Esophagus muscularis mucosa (tissue), 4 donors: ENCODE results near the gene CUBN. TPM values are rescaled to one million over a fixed set of nuclear protein-coding genes. Genes with fewer than 3 reads are reported as not detected.

Experiments used
- DNase-seq: peaks from one replicate; pipeline ENCODE4 v3.0.0-alpha.2; 2017; ENCODE audit errors: extremely low spot score
- H3K27ac ChIP-seq, 4 donors: fragments of 200-600 bp; sonication (generic); replicated peaks in 1 of 4; 1 replicate in 3 of 4; 2 replicates in 1 of 4; pipeline ENCODE4 v1.5.1; 2016 to 2019; ENCODE audit warnings: mild to moderate bottlenecking in 1 of 4
- H3K27me3 ChIP-seq, 4 donors: fragments of 200-600 bp; sonication (generic); one replicate each; pipeline versions ENCODE4 v1.5.1 to v1.6.0; 2016 to 2019
- H3K36me3 ChIP-seq, 4 donors: fragments of 200-600 bp; sonication (generic); one replicate each; pipeline ENCODE4 v1.5.1; 2016 to 2019
- H3K4me1 ChIP-seq, 4 donors: fragments of 200-600 bp; sonication (generic); one replicate each; pipeline ENCODE4 v1.5.1; 2016 to 2019
- H3K4me3 ChIP-seq, 4 donors: fragments of 200-600 bp; sonication (generic); 1 replicate in 2 of 4; 2 replicates in 2 of 4; pipeline ENCODE4 v1.5.1; 2016 to 2019; ENCODE audit warnings: mild to moderate bottlenecking in 4 of 4, moderate library complexity in 1 of 4
- H3K9me3 ChIP-seq, 4 donors: fragments of 200-600 bp; sonication (generic); 1 replicate in 3 of 4; 2 replicates in 1 of 4; pipeline ENCODE4 v1.5.1; 2016 to 2019
- CTCF ChIP-seq, 3 experiments: fragments of 200-600 bp in 2 of 3; fragments of 450-650 bp in 1 of 3; sonication (generic) in 2 of 3; IDR thresholded peaks; one replicate each; pipeline ENCODE4 v1.5.1; 2017 to 2019; ENCODE audit warnings: antibody characterized with exemption in 3 of 3, mild to moderate bottlenecking in 2 of 3, moderate library complexity in 1 of 3
- EP300 ChIP-seq: sonication (generic); formaldehyde crosslinking; IDR thresholded peaks from one replicate; pipeline ENCODE4 v1.6.1; 2017; ENCODE audit warnings: antibody characterized with exemption
- POLR2A ChIP-seq: fragments of 450-650 bp; IDR thresholded peaks from one replicate; pipeline ENCODE4 v1.6.1; 2017; ENCODE audit warnings: antibody characterized with exemption, moderate library complexity, mild to moderate bottlenecking, low read depth
- POLR2AphosphoS5 ChIP-seq, 2 donors: sonication (generic); formaldehyde crosslinking; IDR thresholded peaks; one replicate each; pipeline ENCODE4 v1.6.1; 2017; ENCODE audit warnings: antibody characterized with exemption in 2 of 2
- WGBS: methylation state at CpG from one replicate; pipeline ENCODE4 v1.1.5; 2018; 5-methylcytosine and 5-hydroxymethylcytosine counted together
- intact Hi-C: fragments of 100-400 bp; cut with DNase I; formaldehyde crosslinking; loops from one replicate; pipeline ENCODE4 v1.15.1; 2023
- total RNA-seq, 4 donors: library from RNA; depleted of rRNA; stranded (reverse); fragments of >200 nt; gene quantifications; one replicate each; pipeline versions ENCODE4 v1.1.0 to v1.2.1, GENCODE V29; 2016

CUBN gene
- total RNA-seq, 4 donors from 2014 or later, result 1.3 to 4.6 (median 2.3) TPM

GRCh38 chr10:17046989-17047388 is 82.6 kb downstream of the CUBN start:
- no peak overlapping the region for H3K4me3 ChIP-seq
- H3K27ac ChIP-seq, result no peak overlapping the region
- WGBS, result 96% methylated on average over 1 of the region's 1 CpG
- no peaks in the 10 kb centered on the region for H3K4me1 ChIP-seq
- TF ChIP-seq POLR2AphosphoS5 (IDR thresholded peaks at IDR 0.05) (no peak), POLR2A (no peak), CTCF (IDR thresholded peaks at IDR 0.05) (no peak), EP300 (no peak)
- H3K36me3 ChIP-seq, result no peaks in the 10 kb centered on the region
- intact Hi-C loops, result no loop called here
- no peaks in the 10 kb centered on the region for H3K9me3 ChIP-seq
- H3K27me3 ChIP-seq, result no peaks in the 10 kb centered on the region
- DNase-seq, result no peak

- Histone ChIP-seq H3K27ac (no peak overlapping the region), H3K36me3 (no peaks in the 10 kb centered on the region), H3K9me3 (no peaks in the 10 kb centered on the region), H3K4me3 (no peak overlapping the region), H3K4me1 (no peaks in the 10 kb centered on the region), H3K27me3 (no peaks in the 10 kb centered on the region)
- intact Hi-C loops, result no loop called here
- no peak for DNase-seq
- WGBS, result 78% methylated on average over 8 of the region's 8 CpGs
- TF ChIP-seq EP300, result no peak
- no peak for TF ChIP-seq POLR2A
- TF ChIP-seq POLR2AphosphoS5 (IDR thresholded peaks at IDR 0.05), result no peak
- TF ChIP-seq CTCF (IDR thresholded peaks at IDR 0.05), result no peak
Observed at GRCh38 chr10:17043586-17043985, 86.0 kb downstream of the CUBN start.

GRCh38 chr10:17041626-17042520 is 87.7 kb downstream of the CUBN start:
- H3K9me3 ChIP-seq, result no peaks in the 10 kb centered on the region
- intact Hi-C loops, result no loop called here
- WGBS, result 76% methylated on average over 7 of the region's 7 CpGs
- no peaks in the 10 kb centered on the region for H3K27me3 ChIP-seq
- DNase-seq, result no peak
- no peak overlapping the region for H3K27ac ChIP-seq
- H3K36me3 ChIP-seq, result no peaks in the 10 kb centered on the region
- peaks cover 0 to 8% (median 0%) of the 10 kb centered on the region in 4 donors for H3K4me1 ChIP-seq
- no peak overlapping the region for H3K4me3 ChIP-seq
- no peak for TF ChIP-seq CTCF (IDR thresholded peaks at IDR 0.05)
- no peak for TF ChIP-seq POLR2A
- no peak for TF ChIP-seq POLR2AphosphoS5 (IDR thresholded peaks at IDR 0.05)
- TF ChIP-seq EP300, result no peak

- H3K27me3 ChIP-seq, result no peaks in the 10 kb centered on the region
- 72% methylated on average over 5 of the region's 5 CpGs for WGBS
- H3K4me3 ChIP-seq, result no peak overlapping the region
- H3K9me3 ChIP-seq, result no peaks in the 10 kb centered on the region
- intact Hi-C loops, result no loop called here
- H3K27ac ChIP-seq, result peak overlapping the region; percentile 40 to 66 (median 54)
- H3K36me3 ChIP-seq, result no peaks in the 10 kb centered on the region
- H3K4me1 ChIP-seq, result peaks cover 0 to 8% (median 0%) of the 10 kb centered on the region in 4 donors
- no peak for TF ChIP-seq CTCF (IDR thresholded peaks at IDR 0.05)
- no peak for TF ChIP-seq POLR2A
- no peak for TF ChIP-seq EP300
- TF ChIP-seq POLR2AphosphoS5 (IDR thresholded peaks at IDR 0.05), result peak; percentile 35 to 45
- peak; percentile 91 for DNase-seq
Observed at GRCh38 chr10:17038627-17039026, 91.0 kb downstream of the CUBN start.
